HPDE6-E6E7 (cell line): ENCODE results near the gene TMEM50A.
"Not testable (repeated sequence)": the region's sequence is repeated elsewhere in the genome, so short reads cannot be mapped to it uniquely, and the experiment has no call there.

Experiments used
- DNase-seq: peaks from one replicate; pipeline ENCODE4 v3.0.0; 2011; ENCODE audit warnings: missing footprints; ENCODE audit errors: extremely low spot score

TMEM50A gene

GRCh38 chr1:25387096-25387495 is 49.0 kb downstream of the TMEM50A start:
- not testable (repeated sequence) for DNase-seq

GRCh38 chr1:25388691-25389090 is 50.6 kb downstream of the TMEM50A start:
- not testable (repeated sequence) for DNase-seq

GRCh38 chr1:25389721-25390120 is 51.6 kb downstream of the TMEM50A start:
- DNase-seq, result not testable (repeated sequence)

- no peak for DNase-seq
These were observed 54.7 kb downstream of the TMEM50A start for GRCh38 chr1:25392841-25393240.

GRCh38 chr1:25397549-25397948 is 59.4 kb downstream of the TMEM50A start:
- not testable (repeated sequence) for DNase-seq

- not testable (repeated sequence) for DNase-seq
These were observed 59.9 kb downstream of the TMEM50A start for GRCh38 chr1:25398079-25398478.

GRCh38 chr1:25402947-25403803 is 65.0 kb downstream of the TMEM50A start:
- DNase-seq, result not testable (repeated sequence)

GRCh38 chr1:25405731-25406305 is 67.7 kb downstream of the TMEM50A start:
- not testable (repeated sequence) for DNase-seq

GRCh38 chr1:25409641-25410427 is 71.7 kb downstream of the TMEM50A start:
- DNase-seq, result not testable (repeated sequence)
